NCI-H2081 treated with DMSO at 0.1 percent for 48 hours (cell line): ENCODE data around the gene GNAT1.
"Not testable (repeated sequence)": the region's sequence is repeated elsewhere in the genome, so short reads cannot be mapped to it uniquely, and the experiment has no call there.

ENCODE experiments used
- DNase-seq: peaks from one replicate; lab custom pipeline; 2025; lab: John Stamatoyannopoulos, UW

Gene GNAT1

GRCh38 chr3:50203809-50204803, 12.7 kb downstream of the GNAT1 start:
- no peak for DNase-seq

- DNase-seq: no peak
These were observed 13.5 kb downstream of the GNAT1 start, which contains the start of gene SLC38A3 for GRCh38 chr3:50204804-50205412. Gene SLC38A3 (plus strand): TSS chr3:50205271. CDS start chr3:50214200, 8,929 bp downstream.

DNA sequence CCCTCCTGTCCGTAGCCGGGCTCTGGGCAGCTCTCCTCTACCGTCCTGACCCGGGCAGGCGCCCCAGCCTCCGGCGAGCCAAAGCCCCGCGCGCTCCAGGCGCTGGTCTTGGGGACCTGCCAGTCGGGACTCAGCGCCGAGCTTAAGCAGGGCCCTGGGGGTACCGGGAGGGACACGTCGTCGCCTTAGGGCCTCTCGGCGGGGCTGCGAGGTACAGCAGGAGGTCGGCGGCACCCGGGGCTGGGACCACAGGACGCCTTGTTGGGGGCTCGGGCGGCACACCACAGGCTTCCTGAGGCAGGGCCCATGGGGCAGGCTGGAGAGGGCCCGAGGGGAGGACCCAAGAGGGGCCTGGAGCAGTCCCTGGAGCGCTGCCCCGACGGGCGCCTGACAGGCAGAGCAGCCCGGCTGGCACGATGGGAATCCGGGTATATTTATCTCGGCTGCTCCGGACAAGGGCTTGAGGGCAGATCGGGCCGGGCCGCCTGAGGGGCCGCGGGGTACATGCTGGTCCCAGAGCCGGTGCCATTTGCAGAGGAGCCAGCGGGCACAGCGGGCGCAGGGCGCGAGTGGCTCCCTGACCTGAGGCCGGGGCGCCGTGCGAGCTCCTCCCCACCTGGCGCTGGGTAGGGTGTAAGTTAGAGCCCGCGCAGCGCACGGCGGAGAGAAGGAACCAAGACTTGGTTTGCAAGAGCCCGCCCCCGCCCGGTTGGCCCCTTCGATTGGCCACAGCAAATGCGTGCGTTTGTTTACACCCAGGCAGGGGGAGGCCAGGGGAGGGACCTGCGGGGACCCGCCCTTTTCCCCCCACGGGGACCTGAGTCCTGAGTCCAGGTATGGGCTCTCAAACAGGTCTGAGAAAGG, 14.2 kb downstream of the GNAT1 start:
- DNase-seq: no peak

DNA sequence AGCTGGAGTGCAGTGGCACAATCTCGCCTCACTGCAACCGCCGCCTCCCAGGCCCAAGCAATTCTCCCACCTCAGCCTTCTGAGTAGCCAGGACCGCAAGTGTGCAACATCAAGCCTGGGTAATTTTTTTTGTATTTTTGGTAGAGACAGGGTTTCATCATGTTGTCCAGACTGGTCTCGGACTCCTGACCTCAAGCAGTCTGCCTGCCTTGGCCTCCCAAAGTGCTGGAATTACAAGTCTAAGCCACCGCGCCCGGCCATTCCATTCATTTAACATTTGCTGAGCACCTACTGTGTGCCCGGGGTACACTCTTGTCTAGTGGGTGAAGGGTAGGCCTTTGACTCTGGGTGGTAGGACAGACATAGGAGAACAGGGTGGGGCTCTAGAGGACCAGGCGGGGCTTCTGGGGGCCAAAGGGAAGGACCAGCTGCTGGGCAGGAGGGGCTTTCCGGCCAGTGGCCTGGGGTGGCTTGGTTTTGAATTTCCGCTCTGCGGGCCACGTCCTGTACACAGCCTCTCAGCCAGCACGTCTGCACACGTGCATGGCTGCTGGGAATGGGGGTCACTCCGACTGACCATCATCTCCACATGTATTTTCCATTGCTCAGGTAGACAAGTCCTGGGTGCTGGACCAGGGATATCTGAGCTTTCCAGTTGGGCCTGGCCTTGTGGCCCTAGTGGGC, 16.1 kb downstream of the GNAT1 start:
- no peak for DNase-seq

- DNase-seq: no peak
These were observed 17.4 kb downstream of the GNAT1 start for GRCh38 chr3:50208677-50209344.

DNA sequence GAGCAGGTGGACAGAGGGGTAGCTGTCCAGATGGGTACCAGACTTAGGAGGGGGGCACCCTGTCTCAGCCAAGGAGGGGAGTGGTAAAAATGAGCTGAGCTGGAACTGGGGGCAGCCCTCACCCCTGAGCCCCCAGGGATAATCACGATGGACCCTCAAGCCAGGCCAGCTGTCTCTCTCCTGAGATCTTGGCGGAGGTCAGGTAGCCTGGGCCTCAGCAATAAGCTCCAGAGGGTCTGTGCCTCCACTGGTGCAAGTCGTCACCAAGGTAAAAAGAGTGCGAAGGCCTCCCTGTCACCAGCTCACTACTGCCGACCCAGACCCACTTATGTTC, 18.7 kb downstream of the GNAT1 start:
- DNase-seq: no peak

DNA sequence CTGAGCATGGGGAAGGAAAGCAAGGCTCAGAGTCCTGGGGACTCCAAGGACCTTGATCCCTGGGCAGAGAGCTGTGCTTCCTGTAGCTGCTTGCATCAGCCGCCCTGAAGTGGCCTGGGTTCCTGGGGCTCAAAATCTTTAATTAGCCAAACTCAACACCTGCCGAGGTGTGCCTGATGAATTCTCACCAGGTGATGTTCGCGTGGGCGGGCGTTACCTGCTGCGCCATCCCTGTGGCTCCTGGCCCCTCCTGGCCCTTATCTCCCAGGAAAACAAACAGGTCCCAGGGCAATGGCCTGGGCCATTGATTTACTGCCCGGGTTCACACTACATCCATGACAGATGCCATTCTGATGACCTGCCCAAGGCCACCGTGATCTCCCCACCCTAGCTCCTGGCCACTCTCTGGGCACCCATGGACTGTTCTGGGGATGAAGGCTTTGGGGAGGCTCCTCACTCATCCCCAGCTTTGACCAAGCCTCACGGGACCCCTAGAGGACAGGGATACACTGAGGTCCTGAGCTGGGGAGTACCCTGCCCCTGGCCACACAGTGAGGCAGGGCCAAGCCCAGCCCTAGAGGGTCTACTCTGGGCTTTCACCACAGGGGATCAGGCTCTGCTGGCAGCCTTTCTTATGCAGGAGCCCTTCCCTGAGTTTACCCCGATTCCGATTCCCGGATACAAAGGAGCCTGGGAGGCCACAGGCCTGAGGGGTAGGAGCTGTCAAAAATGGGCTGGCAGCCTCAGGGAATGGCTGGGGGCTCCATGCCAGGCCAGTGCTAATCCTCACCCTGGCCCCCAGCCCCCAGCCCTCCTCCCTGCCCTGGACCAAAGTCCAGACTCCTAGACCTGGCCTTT, 19.3 kb downstream of the GNAT1 start:
- no peak for DNase-seq

DNA sequence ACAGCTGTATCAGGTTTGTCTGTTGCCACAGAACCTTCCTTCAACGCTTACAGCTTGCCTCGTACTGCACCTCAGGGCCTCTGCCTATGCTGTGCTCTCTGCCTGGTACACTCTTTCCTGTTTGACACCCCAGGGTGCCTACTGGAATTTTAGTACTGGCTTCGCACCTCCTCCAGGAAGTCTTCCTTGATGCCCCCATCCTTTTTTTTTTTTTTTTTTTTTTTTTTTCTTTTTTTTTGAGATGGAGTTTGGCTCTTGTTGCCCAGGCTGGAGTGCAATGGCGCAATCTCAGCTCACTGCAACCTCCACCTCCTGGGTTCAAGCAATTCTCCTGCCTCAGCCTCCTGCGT, 19.9 kb downstream of the GNAT1 start:
- DNase-seq: not testable (repeated sequence)

DNA sequence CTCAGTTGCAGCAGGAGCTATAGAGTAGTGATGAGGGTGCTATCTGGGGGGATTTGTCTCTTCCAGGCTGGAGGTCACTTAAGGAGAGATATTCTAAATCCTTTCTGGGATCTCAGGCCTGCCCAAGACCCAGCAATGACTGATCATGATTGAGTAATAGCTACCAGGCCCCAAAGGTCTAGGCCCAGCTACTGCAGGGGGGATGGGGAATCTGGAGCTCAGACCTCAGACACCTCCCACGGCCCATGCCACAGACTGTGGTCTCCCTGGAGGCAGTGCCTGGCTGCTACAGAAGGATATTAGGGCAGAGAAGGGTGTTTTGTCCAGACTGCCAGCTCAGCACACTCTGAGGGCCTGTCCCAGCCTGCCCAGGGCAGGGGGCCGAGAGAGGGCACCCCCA, 20.5 kb downstream of the GNAT1 start:
- no peak for DNase-seq

DNA sequence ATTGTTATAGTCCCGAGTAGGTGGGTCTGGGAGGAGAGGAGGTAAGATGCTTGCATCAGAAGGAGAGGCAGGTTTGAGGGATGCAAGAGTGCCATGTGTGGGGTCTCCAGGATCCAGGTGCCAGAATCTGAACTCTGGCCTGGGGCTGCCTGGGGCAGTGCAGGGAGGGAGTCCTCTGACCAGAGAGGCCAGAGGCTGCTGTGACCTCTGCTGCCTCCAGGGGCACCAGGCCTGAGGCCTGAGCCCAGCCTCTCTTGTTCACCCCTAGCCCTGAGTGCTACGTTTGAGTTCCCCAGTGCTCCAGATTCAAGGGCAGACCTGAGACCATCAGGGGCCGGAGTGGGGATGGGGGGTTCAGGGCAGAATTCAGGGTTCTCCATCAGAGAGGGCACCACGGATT, 21.1 kb downstream of the GNAT1 start:
- DNase-seq: no peak

GRCh38 chr3:50212971-50213370, 21.6 kb downstream of the GNAT1 start:
- no peak for DNase-seq

DNA sequence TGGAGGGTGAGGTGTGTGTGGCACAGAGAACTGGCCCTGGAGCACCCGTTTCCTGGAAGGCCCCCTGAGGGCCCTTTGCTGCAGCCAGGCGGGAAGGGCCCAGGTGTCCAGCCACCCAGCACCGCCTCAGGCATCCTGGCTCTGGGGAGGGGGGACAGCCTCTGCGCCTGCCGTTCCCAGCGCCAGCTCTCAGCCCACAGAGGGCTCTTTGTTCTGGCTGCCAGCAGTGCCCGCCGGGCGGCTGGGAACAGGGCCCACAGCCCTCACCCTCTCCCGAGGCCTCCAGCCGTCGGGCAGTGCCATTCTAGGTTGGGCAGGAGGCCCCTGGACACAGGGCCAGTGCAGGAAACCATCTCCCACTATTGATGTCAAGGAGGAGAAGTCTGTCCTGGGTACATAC, 22.0 kb downstream of the GNAT1 start:
- DNase-seq: no peak

- DNase-seq: no peak
These were observed 23.4 kb downstream of the GNAT1 start for GRCh38 chr3:50214824-50215223.

DNA sequence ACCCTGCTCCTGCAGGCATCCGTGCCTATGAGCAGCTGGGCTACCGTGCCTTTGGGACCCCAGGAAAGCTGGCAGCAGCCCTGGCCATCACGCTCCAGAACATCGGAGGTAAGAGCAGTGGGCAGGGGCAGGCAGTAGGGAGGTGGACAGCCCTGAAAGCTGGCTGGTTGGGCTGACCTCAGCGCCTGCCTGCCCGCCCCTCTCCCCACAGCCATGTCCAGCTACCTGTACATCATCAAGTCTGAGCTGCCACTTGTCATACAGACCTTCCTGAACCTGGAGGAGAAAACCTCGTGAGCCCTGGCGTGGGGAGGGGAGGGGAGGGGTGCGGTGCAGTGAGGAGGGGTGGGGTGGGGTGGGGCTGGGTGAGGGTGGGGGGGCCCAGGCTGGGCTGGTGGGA, 24.1 kb downstream of the GNAT1 start:
- DNase-seq: no peak

- no peak for DNase-seq
These were observed 26.3 kb downstream of the GNAT1 start for GRCh38 chr3:50217681-50218080.

DNA sequence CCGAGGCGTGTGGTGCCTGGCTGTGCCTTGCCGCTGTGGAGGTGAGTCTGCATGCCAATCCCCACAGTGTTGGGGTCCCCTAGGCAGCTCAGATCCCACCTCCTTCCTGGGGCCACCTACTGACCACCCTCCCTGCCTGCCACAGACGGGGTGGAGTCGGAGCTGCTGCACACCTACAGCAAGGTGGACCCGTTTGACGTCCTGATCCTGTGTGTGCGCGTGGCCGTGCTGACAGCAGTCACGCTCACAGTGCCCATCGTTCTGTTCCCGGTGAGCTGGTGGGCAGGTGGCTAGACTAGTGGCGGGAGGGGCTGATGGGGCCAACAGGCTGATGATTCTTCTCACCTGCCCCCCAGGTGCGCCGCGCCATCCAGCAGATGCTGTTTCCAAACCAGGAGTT, 27.0 kb downstream of the GNAT1 start:
- no peak for DNase-seq

DNA sequence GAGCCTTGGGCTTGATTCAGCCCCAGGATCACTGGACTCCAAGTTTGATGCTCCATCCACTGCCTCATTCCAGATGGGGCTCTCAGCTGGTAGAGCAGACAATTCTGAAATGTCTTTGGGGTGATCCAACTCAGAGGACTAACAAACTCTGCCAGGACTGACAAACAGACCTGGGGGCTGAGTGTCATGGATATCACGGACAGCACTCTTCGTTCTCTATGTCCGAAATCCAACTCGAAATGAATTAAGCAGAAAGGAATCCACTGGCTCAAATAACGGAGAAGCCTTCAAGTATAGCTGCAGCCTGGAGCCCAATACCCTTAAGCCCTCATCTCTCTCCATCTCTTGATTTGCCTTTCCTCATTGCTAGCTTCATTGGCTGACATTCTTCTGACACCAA, 27.9 kb downstream of the GNAT1 start:
- DNase-seq: no peak

GRCh38 chr3:50220109-50220508, 28.7 kb downstream of the GNAT1 start:
- no peak for DNase-seq

DNA sequence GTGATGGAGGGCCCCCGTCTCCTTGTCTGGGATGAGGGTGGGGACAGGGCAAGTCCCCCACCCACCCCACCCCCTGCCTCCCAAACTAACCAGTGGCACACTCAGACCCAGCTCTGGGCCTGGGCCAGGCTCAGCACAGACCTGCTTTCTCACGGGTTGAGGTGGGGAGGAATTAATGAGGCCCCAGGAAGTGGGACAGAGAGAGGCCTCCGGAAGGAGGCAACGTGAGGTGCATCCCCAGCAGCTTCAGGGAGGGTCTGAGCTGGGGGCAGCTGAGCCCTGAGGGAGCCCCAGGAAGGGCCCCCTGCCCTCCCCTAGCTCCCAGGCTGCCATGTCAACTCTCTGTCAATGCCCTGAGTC, 29.6 kb downstream of the GNAT1 start:
- DNase-seq: no peak

GRCh38 chr3:50221411-50222168, 30.2 kb downstream of the GNAT1 start:
- no peak for DNase-seq
